Neural progenitor cell (in vitro differentiated cells): ENCODE data around the gene PLCL1.

Source experiments
- EZH2 ChIP-seq: fragments of 200-600 bp; sonication (generic); IDR thresholded peaks from 2 replicates; pipeline ENCODE4 v1.6.1; 2017; ENCODE audit warnings: antibody characterized with exemption, mild to moderate bottlenecking, moderate library complexity
- EZH2phosphoT487 ChIP-seq: fragments of 200-600 bp; sonication (generic); IDR thresholded peaks from 2 replicates; pipeline ENCODE4 v1.6.1; 2017; ENCODE audit warnings: antibody characterized with exemption
- TF ChIP-seq, protein P1 (sequence below): fragments of 200-600 bp; sonication (generic); IDR thresholded peaks from 2 replicates; pipeline ENCODE4 v1.5.1; 2017; ENCODE audit warnings: antibody characterized with exemption, mild to moderate bottlenecking

DNA sequence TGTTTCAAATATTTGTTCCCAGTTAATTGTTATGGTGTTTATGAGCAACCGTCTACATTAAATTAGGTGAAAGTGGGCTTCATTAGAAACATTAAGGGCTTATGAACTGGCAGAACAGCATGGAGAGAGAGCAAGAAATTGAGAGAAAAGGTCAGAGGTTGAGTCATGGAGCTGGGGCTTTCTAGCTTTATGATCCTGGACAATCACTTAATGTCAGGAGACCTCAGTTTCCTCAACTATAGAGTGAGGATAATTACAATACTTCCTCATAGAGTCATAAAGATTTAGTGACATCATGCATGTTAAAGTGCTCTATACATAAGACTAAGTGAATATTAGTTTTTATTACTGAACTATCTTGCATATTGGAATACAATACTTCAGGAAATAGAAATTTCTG, 83.9 kb downstream of the PLCL1 start:
- TF ChIP-seq EZH2 (no peak), EZH2phosphoT487 (no peak)
- TF ChIP-seq, protein P1, sequence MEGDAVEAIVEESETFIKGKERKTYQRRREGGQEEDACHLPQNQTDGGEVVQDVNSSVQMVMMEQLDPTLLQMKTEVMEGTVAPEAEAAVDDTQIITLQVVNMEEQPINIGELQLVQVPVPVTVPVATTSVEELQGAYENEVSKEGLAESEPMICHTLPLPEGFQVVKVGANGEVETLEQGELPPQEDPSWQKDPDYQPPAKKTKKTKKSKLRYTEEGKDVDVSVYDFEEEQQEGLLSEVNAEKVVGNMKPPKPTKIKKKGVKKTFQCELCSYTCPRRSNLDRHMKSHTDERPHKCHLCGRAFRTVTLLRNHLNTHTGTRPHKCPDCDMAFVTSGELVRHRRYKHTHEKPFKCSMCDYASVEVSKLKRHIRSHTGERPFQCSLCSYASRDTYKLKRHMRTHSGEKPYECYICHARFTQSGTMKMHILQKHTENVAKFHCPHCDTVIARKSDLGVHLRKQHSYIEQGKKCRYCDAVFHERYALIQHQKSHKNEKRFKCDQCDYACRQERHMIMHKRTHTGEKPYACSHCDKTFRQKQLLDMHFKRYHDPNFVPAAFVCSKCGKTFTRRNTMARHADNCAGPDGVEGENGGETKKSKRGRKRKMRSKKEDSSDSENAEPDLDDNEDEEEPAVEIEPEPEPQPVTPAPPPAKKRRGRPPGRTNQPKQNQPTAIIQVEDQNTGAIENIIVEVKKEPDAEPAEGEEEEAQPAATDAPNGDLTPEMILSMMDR: no peak
